GM19397 (cell line): Measurements from ENCODE around the gene TFF1.

ENCODE experiments used
- ATAC-seq: cut with Tn5 transposase; IDR thresholded peaks from one replicate; pipeline ENCODE4 v1.9.1; 2021; ENCODE audit warnings: mild to moderate bottlenecking, moderate library complexity; ENCODE audit not compliant: unreplicated experiment

The TFF1 gene

DNA sequence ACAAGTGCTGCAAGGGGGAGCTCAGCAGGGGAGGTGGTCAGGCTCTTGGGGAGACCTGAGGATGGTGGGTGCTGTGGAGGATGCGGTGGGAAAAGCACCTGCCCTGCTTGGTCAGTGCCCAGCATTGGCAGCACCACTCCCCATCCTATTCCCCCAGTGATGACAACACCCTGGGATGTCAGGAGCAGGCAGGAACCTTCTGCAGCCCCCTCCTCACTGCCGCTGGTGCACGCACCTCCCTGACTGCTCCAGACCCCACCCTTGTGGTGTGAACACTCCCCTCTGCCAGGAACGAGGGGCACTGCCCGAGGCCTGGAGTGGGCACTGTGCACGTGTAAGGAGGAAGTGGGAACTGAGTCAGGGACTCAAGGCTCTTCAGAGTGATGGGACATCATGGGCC, 17.0 kb upstream of the TFF1 start:
- ATAC-seq, result no peak

DNA sequence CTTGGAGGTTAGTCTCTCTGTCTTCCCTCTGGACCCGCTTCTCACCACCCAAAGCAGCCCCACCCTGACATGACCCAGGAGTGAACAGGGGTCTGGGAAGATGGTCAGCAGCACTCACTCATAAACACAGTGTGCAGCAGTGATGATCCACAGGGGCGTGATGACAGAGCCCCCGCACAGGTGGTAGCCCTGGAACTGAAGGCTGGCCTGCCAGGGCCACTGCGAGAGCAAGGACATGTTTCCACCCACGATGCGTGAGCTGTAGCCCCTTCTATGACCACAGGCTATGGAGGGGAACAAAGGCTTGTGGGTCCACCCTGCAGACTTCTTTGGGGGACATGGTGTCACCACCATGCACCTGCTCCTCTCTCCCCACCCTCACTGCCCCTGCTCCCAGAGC, 16.6 kb upstream of the TFF1 start:
- ATAC-seq, result no peak

DNA sequence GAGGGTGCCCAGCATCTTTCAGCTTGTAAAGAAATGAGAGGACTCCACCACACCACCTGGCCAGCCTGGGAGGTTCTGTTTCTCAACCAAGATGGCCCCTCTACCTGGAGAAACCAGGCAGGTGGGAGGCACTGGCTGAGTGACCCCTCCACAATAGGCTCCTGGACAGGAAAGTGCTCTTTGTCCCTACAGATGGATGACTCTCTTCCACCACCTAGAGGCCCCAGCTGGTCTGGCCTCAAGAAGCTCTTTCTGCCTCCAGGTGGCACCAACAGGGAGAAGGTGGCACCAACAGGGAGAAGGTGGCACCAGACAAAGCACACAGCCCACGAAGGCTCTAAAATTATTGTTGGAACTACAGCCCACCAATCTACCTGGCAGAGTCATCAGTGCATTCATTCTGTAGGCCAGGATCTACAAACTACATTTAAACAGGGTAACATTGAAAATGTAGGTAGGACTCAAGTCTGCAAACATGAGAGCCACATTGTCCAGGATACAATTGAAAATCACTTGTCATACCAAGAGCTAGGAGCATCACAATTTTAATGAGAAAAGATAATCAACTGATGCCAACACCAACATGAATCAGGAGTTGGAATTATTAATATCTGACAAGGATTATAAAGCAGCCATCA, 15.1 kb upstream of the TFF1 start:
- ATAC-seq, result no peak

DNA sequence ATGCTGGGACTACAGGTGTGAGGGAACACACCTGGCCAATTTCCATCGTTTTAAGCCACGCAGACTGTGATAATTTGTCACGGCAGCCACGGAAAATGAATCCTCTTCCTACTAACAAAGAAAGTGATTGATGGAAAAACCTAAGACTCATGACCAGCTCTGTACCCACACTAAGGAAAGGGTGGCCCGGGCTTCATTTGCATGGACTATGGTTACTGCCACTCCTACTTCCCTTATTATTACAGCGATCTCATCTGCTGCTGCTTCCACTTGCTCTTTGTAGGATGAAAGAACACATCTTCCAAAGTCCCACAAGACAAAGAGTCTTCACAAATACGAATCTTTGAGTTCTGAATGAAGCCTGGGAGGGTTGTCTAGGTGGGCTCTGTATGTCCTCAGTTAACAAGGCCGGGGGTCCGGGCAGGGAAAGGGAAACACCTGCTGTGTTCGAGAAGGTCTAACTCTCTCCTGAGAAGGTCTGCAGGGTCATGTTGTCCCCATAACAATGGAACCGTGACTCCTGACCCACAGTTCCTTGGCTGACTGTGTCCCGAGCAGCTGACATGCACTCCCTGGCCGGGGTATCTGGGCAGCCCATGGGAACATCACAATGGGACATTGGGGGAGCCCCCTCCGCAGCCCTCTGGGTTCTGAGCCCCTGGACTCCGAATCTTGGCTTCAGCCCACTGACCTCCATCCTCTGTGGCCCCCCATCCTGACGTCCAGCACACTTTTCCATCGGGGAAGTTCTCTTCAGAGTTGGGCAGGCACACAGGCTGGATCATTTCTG, 13.3 kb upstream of the TFF1 start:
- no peak for ATAC-seq

DNA sequence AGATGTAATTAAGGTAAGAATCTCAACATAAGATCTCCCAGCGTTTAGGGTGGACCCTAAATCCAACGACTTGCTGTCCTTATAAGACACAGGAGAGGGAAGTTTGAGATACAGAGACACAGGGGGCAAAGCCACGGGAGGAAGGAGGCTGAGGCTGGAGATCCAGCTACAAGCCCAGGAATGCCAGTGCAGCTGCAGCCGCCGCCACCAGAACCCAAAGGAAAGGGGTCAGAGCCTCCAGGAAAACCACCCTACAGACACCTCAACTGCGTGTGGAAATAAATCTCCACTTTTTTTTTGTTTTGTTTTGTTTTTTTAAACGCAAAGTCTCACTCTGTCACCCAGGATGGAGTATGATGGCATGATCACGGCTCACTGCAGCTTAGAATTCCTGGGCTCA, 12.1 kb upstream of the TFF1 start:
- no peak for ATAC-seq

DNA sequence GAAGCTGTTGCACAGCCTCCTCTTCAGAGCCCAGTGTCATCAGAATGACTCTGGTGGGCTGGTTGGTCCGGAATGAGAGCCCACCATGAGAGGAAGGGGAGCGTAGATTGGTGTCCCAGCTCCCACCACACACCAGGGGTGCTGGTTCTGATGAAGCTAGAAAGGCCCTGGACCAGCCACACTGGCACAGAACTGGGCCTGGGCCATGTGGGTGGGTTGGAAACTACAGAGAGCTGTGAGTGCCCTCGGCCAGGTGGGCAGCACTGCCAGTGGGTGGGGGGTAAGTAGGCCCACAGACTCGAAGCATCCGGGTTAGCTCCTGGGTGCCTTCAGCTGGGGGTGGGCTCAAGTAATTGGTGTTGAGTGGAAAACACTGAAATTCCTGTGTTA, 11.6 kb upstream of the TFF1 start:
- ATAC-seq, result no peak

DNA sequence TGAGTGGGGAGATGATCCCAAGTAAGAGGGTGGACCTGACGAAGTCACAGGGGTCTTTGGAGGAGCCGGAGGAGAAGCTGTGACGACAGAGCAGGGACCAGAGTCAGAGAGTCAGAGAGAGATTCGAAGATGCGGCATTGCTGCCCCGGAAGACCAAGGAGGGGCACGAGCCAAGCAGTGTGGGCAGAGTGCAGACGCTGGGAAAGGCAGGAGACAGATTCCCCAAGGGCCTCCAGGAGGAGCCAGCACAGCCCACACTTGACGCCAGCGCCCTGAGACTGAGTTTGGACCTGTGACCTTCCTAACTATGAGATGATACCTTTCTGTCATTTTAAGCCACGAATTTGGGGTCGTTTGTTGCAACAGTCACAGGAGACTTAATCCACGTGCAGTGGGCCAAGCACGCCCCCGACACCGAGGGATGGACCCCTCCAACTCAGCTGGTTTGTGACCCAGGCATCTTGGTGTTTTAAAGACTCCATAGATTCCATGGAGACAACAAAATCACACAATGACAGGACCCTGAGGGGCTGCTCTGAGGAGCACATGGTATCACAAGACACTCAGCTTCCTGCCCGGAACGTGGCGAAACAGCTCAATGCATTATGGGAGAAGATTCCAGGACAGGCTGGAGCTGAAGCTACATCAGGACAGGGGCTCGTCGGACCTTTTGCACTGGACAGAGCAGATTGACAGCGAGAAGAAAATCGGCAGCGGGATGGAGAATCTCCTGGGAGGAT, 11.0 kb upstream of the TFF1 start:
- ATAC-seq, result no peak

DNA sequence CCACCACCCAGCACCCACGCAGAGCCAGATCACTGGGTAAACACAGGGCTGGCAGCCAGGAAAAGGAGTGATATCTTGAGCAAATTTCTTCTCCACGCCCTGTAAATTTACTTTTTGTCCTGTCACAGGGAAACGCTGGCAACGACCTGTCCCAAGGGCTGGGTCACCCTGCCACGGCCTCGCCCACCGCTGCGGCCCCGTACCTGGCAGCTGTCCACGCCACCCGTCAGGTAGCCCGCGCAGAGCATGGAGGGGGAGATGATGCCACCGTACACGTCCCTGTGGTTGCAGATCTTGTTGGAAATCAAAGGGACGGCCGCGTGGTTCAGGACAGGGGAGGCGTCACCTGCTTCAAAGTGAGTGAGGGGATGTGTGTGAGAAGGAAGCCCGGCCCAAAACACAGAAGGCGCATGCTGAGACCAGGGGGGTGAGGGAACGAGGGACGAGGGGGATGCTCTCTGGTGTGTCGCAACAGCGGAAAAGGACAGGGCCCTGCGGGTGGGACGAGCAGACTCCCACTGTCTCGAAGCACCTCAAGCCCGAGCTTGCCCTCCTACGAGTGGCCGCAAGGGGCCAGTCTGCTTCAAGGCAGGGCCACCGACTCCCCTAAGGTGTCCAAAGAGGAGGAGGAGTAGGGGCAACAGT, 10.1 kb upstream of the TFF1 start:
- no peak for ATAC-seq

DNA sequence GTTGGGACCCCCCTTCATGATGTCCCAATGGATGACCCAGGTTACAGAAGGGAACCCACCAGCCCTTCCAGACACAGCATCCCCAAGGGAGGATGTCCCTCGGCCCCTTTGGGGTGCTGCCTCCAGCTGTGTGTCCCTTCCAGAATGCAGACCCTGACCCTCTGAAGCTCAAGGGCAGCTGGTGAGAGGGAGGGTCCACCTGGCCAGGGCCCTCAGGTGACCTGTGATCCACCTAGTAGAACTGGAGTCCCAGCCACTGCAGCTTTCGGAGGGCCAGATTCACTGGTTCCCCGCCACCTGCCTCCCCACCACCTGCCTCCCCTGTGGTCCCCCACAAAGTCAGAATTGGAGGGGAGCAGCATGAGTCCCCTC, 9.6 kb upstream of the TFF1 start:
- no peak for ATAC-seq

DNA sequence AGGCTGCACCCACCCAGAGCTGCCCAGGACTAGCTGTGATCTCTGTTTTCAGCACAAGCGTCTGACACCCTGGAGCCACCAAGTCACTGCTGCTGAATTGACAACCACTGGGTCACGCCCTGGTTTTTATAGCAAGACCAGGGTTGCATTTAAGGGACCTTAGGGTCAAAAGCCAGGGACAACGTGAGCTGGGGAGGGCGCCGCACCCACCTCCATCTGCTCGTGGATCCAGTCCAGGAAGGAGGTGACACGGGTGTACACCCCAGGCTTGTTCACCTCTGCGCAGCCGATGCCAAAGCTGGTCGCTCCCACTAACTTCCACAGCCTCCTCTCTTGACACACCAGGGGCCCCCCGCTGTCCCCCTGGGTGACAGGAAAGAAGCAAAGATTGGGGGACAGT, 9.2 kb upstream of the TFF1 start:
- ATAC-seq, result no peak

DNA sequence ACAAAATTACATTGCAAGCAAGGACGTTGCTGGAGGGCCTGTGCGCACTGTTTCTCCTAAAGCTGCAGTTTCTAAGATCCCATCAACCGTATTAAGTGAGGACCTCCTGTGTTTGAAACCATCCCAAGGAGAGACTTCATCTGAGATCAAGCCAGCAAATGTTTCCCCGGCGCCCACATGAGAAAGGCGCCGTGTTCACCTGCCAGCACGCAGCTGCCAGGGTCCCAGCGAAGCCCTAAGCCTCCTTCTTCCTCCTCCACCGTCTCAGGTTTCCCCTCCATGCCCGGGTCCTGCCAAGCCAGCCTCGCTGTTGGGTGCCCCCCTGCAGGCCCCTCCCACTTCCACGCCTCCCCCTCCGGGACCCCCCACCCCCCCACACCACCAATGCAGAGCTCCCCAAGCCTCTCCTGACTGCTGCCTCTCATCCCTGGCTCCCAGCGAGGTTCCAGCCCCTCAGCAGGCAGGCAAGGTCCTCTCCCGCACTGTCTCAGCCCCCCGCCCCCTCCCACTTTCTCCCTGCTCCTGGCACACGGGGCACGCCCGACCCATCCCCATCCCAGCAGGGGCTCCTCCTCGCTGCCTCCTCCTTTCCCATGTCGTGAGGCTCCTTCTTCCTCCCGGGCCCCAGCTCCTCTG, 8.6 kb upstream of the TFF1 start:
- no peak for ATAC-seq

DNA sequence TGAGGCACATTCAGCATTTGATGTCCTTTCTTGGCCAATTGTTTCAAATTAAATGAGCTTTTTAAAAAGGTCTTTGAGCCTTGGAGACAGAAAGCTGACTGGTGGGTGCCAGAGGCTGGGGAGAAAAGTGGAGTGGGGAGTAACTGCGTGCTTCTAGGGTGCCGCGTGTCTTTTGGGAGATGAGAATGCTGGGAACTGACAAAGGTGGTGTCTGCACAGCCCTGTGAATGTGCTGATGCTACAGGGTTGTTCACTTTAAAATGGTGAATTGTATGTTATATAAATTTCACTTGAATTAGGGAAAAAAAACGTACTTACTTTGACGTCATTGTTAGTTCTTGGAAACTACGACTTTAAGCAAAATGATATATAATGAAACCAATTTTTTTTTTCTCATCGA, 8.1 kb upstream of the TFF1 start:
- no peak for ATAC-seq

DNA sequence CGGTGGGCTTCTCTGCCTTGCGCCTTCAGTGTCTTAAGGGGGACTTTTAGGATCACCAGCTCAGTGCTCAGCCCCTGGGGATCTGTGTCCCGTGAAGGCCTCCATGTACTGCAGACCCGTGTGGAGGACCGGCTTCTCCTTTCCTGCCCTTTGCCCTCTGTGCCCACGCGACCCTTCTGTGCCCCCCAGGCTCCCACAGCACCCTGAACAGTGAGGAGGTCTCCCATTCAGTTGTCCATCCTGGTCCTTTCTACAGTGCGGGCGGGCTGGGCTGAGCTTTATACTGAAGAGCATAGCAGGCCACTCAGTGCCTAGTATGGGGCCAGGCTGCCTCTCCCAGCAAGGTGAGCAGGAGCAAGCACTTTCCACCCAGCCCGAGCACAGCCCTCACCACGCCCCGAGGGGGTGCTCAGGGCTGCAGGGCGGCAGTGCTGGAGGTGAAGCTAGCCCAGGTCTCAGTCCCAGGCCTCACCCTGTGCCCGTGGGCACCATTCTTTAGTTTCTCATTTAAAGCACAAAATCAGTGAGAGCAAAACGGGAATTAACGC, 7.6 kb upstream of the TFF1 start:
- no peak for ATAC-seq

DNA sequence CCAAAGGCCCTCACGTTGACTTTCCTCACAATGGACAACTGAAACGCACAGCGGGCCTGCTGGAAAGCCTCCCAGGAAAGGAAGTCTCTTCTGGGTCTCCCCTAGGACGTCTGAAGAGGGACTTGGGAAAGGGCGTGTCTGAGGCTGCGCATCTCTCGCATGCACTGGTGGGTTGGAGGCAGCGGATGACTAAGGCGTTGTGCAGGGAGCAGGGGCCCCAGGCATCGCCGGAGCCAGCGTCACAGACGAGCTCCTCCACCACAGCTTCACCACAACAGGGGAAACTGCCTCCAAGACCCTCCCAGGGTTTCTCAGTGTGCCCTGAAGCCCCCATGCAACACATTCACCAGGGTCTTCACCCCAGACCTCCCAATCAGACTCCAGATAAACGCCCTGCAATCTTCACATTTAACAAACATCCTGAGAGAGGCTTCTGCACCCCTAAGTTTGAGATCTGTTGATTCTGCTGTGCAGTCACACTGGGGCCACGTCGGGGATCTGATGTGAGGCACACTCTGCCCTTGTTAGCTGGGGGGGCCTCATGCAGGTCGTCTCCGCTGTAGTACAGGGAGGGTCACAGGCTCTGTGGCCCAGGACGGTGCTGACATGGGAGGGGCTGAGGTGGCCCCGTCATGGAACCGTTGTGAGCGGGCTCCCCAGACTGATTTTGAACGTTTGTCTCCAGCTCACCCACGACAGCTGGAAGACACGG, 7.0 kb upstream of the TFF1 start:
- ATAC-seq, result no peak

DNA sequence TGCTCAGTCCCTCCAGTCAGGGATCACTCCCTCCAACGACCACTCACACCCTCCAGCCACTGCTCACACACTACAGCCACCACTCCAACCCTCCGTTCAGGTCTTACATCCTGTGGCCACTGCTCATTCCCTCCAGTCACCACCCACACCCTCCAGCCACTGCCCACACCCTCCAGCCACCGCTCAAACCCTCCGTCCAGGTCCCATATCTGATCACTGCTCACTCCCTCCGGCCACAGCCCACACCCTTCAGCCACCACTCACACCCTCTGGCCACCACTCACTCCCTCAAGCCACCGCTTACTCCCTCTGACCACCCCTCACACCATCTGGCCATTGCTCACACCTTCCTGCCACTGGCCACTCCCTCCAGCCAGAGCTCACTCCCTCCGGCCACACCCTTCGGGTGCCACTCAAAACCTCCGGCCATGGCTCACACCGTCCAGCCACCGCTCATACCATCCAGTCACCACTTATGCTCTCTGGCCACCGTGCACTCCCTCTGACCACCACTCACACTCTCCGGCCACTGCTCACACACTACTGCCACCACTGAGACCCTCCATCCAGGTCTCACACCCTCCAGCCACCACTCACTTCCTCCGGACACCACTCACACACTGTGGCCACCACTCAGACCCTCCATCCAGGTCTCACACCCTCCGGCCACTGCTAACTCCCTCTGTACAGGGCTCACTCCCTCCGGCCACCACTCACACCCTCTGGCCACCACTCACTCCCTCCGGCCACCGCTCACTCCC, 4.7 kb upstream of the TFF1 start:
- no peak for ATAC-seq

DNA sequence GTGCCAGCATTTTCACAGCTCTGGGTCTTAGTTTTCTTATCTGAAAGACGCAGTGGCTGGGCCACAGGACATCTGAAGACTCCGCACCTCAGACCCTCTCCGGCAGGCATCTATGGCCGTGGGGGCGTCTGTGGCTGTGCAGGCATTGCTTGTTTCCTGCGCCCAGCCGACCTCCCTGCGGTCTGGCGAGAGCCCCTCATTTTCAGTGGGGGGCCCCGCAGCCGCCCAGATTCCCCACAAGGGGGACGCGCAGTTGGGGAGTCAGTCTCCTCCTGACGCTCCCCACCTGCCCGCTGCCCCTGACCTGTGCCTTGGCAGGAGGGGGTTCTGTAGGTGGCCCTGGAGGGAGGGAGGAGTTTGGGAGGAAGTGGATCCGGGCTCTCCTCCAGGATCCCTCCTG, 3.5 kb upstream of the TFF1 start:
- ATAC-seq, result no peak

DNA sequence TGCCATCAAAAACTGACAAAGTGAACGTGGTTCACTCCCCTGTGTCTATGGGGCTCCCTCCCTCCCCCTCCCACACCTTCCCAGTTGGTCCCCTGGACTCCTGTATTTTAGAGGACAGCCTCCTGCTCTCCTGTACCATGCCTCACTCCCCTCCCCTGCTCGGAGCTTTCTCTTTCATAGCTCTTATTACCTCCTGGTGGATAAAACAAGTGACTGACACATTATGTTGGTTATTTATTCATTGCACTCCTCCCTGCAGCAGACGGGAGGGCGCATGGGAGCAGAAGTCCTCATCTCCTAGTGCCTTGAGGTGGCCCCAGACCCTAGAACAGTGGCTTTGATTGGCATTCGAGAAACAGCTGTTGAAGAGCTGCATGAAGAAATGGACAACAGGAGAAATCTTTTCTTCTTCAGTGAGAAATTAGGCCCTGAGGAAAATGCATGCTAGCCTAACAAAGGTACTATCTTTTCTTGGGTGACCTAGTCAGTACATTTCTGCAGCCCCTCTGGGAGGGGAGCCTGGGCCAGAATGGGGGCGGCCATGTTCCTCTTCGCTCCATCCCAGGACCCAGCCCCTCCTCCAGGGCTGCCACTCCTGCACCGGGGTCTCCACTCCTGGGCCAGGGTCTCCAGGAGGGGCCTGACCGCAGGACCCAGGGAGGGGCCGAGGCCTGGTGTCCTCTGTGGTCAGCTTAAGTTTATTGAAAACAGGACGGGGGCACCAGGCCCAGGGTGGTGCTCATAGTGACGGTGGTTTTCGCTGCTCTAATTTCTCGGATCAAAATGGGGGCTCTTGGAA, 1.2 kb upstream of the TFF1 start:
- no peak for ATAC-seq

DNA sequence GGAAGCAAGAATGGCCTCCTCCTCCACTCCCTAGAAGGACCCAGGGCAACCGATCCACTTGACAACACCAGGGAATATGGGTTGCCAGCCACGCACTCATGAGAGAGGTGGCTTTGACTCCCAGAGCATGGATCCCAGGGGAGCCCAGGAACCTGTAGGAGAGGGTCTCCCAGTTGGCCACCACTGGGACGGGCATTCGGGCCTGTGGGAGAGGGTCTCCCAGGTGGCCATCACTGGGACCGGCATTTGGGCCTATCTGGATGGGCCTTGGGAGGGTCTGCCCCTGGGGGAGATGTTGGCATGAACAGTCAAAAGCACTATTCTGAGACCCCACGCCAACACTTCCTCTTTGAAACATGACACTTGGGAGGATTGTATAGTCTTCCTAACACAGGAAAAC, 565 bp downstream of the TFF1 start:
- no peak for ATAC-seq
